Inferior parietal cortex (tissue), 1 donor: ENCODE data around the gene ASZ1.

ENCODE experiments used
- DNase-seq: peaks from one replicate; pipeline ENCODE4 v3.0.0-alpha.2; 2016; ENCODE audit errors: extremely low spot score

Gene ASZ1

GRCh38 chr7:117338020-117338419, 89.3 kb downstream of the ASZ1 start:
- DNase-seq, result no peak

- no peak for DNase-seq
Observed at GRCh38 chr7:117333168-117333567, 94.1 kb downstream of the ASZ1 start.

DNA sequence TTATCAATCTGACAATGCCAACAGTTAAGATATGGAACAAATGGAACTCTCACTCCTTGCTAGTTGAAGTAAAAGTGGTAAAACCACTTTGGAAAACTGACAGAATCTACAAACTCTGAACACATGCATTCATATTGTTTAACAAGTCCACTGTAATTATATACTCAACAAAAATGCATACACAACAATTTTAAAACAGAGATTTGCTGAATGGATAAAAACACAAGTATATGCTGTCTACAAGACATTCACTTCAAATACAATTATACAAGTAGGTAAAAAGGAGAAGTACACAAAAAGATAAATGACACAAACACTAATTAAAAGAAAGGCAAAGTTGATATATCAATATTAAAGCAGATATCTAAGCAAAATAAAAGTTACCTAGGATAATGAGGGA, 95.3 kb downstream of the ASZ1 start:
- DNase-seq, result no peak

- no peak for DNase-seq
Observed at GRCh38 chr7:117325836-117326235, 101.5 kb downstream of the ASZ1 start.

- no peak for DNase-seq
Observed at GRCh38 chr7:117324960-117325359, 102.3 kb downstream of the ASZ1 start.

DNA sequence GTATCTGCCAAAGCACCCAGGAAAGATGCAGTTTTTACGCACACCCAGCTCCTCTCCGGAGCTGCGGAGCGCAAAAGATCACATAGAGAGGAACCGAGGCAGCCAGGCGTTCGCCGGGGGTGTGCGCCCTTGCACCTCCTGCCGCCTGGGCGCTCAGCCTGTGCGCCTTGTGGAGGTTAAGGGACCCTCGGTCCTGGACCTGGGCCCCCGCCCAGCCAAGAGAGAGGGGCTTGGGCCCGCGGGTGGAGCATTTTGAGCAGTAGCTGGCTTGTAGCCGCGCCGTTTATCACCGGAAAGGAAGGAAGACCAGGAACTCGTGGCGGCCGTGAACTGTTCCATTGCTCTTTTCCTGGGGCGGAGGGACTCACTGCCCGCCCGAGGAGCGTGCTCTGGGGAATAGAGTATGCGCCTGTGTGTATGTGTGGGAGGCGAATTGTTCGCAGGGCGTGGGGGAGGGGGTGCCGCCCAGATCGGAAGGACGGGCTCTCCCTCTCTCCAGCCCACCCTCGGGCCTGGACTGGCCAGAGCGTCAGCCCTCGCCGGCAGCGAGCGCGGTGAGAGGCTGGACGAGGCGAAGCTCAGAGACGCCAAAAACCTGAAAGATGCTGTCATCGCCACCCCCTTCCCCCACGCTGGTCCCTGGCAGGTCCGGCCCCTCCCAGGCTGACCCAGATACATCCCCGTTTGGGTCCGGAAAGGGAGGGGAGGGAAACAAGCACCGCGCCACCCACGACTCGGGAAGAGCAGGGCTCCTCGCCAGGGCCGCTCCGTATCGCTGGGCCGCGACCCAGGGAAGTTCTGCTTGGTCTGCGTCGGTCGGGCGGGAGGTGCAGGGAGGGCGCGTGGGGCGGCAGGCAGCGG, 103.2 kb downstream of the ASZ1 start:
- no peak for DNase-seq

GRCh38 chr7:117323305-117323850, 103.9 kb downstream of the ASZ1 start:
- DNase-seq, result no peak

GRCh38 chr7:117322741-117323304, 104.5 kb downstream of the ASZ1 start, which contains the start of gene WNT2:
Gene WNT2, minus strand, starts transcription at chr7:117323058. Its CDS starts 69 bp downstream, at chr7:117322989.
- DNase-seq, result no peak

- no peak for DNase-seq
Observed at GRCh38 chr7:117320523-117320922, 106.8 kb downstream of the ASZ1 start.

- DNase-seq, result no peak
Observed at GRCh38 chr7:117319181-117319580, 108.1 kb downstream of the ASZ1 start.

- DNase-seq, result no peak
Observed at GRCh38 chr7:117313582-117313981, 113.7 kb downstream of the ASZ1 start.
